Liver (tissue), 9 donors: ENCODE measurements around the gene CCN2. TPM values are rescaled to one million over a fixed set of nuclear protein-coding genes. Genes with fewer than 3 reads are reported as not detected.

Experiments
- DNase-seq: peaks from one replicate; pipeline ENCODE4 v3.0.0-alpha.2; 2017; ENCODE audit warnings: low spot score
- H3K27ac ChIP-seq, 2 donors: one replicate each; pipeline ENCODE4 v1.7.0; 2013; ENCODE audit warnings: inconsistent platforms in 2 of 2, low read length in 2 of 2, control low read depth in 1 of 2, low read depth in 1 of 2, mild to moderate bottlenecking in 1 of 2
- H3K27me3 ChIP-seq, 4 donors: one replicate each; pipeline versions ENCODE4 v1.6.1 to v1.7.0; 2013; ENCODE audit warnings: low read length in 3 of 4, inconsistent platforms in 1 of 4, mild to moderate bottlenecking in 1 of 4, moderate library complexity in 1 of 4; ENCODE audit not compliant: control insufficient read depth in 4 of 4, insufficient read depth in 4 of 4
- H3K36me3 ChIP-seq, 4 donors: one replicate each; pipeline versions ENCODE4 v1.6.1 to v1.7.0; 2013; ENCODE audit warnings: low read length in 3 of 4, mild to moderate bottlenecking in 3 of 4, low read depth in 1 of 4, moderate library complexity in 1 of 4; ENCODE audit not compliant: control insufficient read depth in 4 of 4, insufficient read depth in 3 of 4
- H3K4me1 ChIP-seq, 4 donors: one replicate each; pipeline versions ENCODE4 v1.6.1 to v1.7.0; 2013; ENCODE audit warnings: low read length in 3 of 4, mild to moderate bottlenecking in 3 of 4, moderate library complexity in 1 of 4; ENCODE audit not compliant: control insufficient read depth in 4 of 4, insufficient read depth in 4 of 4
- H3K4me3 ChIP-seq, 3 donors: one replicate each; pipeline versions ENCODE4 v1.6.1 to v1.7.0; 2013; ENCODE audit warnings: low read length in 3 of 3, control low read depth in 1 of 3, low read depth in 1 of 3, mild to moderate bottlenecking in 1 of 3
- H3K9ac ChIP-seq, 2 donors: one replicate each; pipeline ENCODE4 v1.7.0; 2013; ENCODE audit warnings: low read length in 2 of 2, mild to moderate bottlenecking in 2 of 2, moderate library complexity in 2 of 2, control low read depth in 1 of 2, low read depth in 1 of 2
- H3K9me3 ChIP-seq, 4 donors: one replicate each; pipeline versions ENCODE4 v1.6.1 to v1.7.0; 2013; ENCODE audit warnings: low read length in 3 of 4; ENCODE audit not compliant: control insufficient read depth in 4 of 4
- ATF3 ChIP-seq: IDR thresholded peaks from 2 replicates; pipeline ENCODE4 v1.6.1; 2016; ENCODE audit warnings: antibody characterized with exemption
- CTCF ChIP-seq: fragments of 150-350 bp; IDR thresholded peaks from 2 replicates; pipeline ENCODE4 v1.5.1; 2017; ENCODE audit warnings: improper control_type of control experiment, low read depth, low read length; ENCODE audit not compliant: missing input control
- EGR1 ChIP-seq, 2 donors: IDR thresholded peaks; 2 replicates each; pipeline ENCODE4 v1.6.1; 2016 to 2018; ENCODE audit warnings: antibody characterized with exemption in 2 of 2, low read depth in 2 of 2
- FOXA1 ChIP-seq: IDR thresholded peaks from 2 replicates; pipeline ENCODE4 v1.6.1; 2016; ENCODE audit warnings: antibody characterized with exemption
- HNF4A ChIP-seq, 2 donors: conservative IDR thresholded peaks; 2 replicates each; pipeline ENCODE4 v1.6.1; 2016; ENCODE audit warnings: antibody characterized with exemption in 2 of 2, mild to moderate bottlenecking in 2 of 2
- MAX ChIP-seq: IDR thresholded peaks from 2 replicates; pipeline ENCODE4 v1.6.1; 2016; ENCODE audit warnings: antibody characterized with exemption
- NR2F2 ChIP-seq: IDR thresholded peaks from 2 replicates; pipeline ENCODE4 v1.6.1; 2016; ENCODE audit warnings: antibody characterized with exemption
- RAD21 ChIP-seq, 2 donors: IDR thresholded peaks; 2 replicates each; pipeline ENCODE4 v1.6.1; 2016; ENCODE audit warnings: antibody characterized with exemption in 2 of 2, mild to moderate bottlenecking in 2 of 2
- RXRA ChIP-seq, 2 donors: IDR thresholded peaks; 2 replicates each; pipeline ENCODE4 v1.6.1; 2017 to 2018; ENCODE audit warnings: antibody characterized with exemption in 2 of 2, mild to moderate bottlenecking in 1 of 2
- TAF1 ChIP-seq: conservative IDR thresholded peaks from 2 replicates; pipeline ENCODE4 v1.6.1; 2016; ENCODE audit warnings: antibody characterized with exemption, mild to moderate bottlenecking
- YY1 ChIP-seq: IDR thresholded peaks from 2 replicates; pipeline ENCODE4 v1.6.1; 2016; ENCODE audit warnings: antibody characterized with exemption, mild to moderate bottlenecking
- ZBTB33 ChIP-seq: IDR thresholded peaks from 2 replicates; pipeline ENCODE4 v1.6.1; 2016; ENCODE audit warnings: antibody characterized with exemption
- WGBS: extraction: QIAGEN DNeasy Blood & Tissue Kit; methylation state at CpG from one replicate; pipeline ENCODE4 v1.1.7; 2013; 5-methylcytosine and 5-hydroxymethylcytosine counted together
- polyA plus RNA-seq, 2 donors: library from polyadenylated mRNA; stranded (reverse) in 1 of 2; unstranded in 1 of 2; fragments of 200-250 nt in 1 of 2; fragments of >200 nt in 1 of 2; fragmentation: Nextera tagmentation in 1 of 2; extraction: Ambion mirVana in 1 of 2; gene quantifications; one replicate each; pipeline versions ENCODE4 v1.2.1 to v1.2.3, GENCODE V29; 2013 to 2015
- total RNA-seq, 2 donors: library from RNA; depleted of rRNA; stranded (reverse); fragments of >200 nt; gene quantifications; one replicate each; pipeline ENCODE4 v1.2.3, GENCODE V29; 2014
- donor health status: healthy.
- donor health status: healthy.
- donor health status: healthy.
- donor health status: healthy.
- donor health status: healthy.

Gene CCN2
- total and polyA plus RNA-seq, 4 donors: 7.3 to 26.9 (median 19.5) TPM

- no peak for DNase-seq
These were observed 11.9 kb upstream of the CCN2 start for GRCh38 chr6:131963063-131963462.

GRCh38 chr6:131960371-131961133, 9.4 kb upstream of the CCN2 start:
- WGBS: 41% methylated on average over 6 of the region's 6 CpGs
- no peak for DNase-seq
- Histone ChIP-seq H3K4me1 (peaks cover 2 to 28% (median 13%) of the 10 kb centered on the region in 4 donors), H3K9me3 (no peaks in the 10 kb centered on the region), H3K36me3 (no peaks in the 10 kb centered on the region), H3K9ac (no peak overlapping the region), H3K27ac (peak overlapping the region in 1 of 2 donors; percentile 10), H3K4me3 (no peak overlapping the region), H3K27me3 (no peaks in the 10 kb centered on the region)
- no peak for TF ChIP-seq EGR1 (IDR thresholded peaks at IDR 0.05; ENCODE audit: low read depth in 2 of 2)
- TF ChIP-seq RAD21 (IDR thresholded peaks at IDR 0.05): peak; percentile 75 to 79
- peak; percentile 32 for TF ChIP-seq CTCF
- no peak for TF ChIP-seq FOXA1

More at GRCh38 chr6:131963063-131963462, 11.9 kb upstream of the CCN2 start:
- peaks cover 4 to 24% (median 13%) of the 10 kb centered on the region in 4 donors for H3K4me1 ChIP-seq
- H3K27me3 ChIP-seq: no peaks in the 10 kb centered on the region
- H3K36me3 ChIP-seq: no peaks in the 10 kb centered on the region
- TF ChIP-seq MAX: no peak
- no peak for TF ChIP-seq ATF3
- TF ChIP-seq RXRA (IDR thresholded peaks at IDR 0.05): no peak
- no peak for TF ChIP-seq TAF1
- no peak for TF ChIP-seq ZBTB33
- no peak for TF ChIP-seq YY1
- TF ChIP-seq HNF4A (conservative IDR thresholded peaks at IDR 0.05): no peak
- no peak for TF ChIP-seq NR2F2
- H3K9ac ChIP-seq: no peak overlapping the region
- H3K27ac ChIP-seq: no peak overlapping the region
- H3K9me3 ChIP-seq: no peaks in the 10 kb centered on the region
- H3K4me3 ChIP-seq: no peak overlapping the region
